CD4-positive, alpha-beta T cell treated with Interleukin-6 at 100 ng/mL for 8 hours (primary cell): ENCODE data around the gene PLA2G5.
"Not testable (repeated sequence)": the region's sequence is repeated elsewhere in the genome, so short reads cannot be mapped to it uniquely, and the experiment has no call there.

Experiments used
- DNase-seq: peaks from one replicate; pipeline ENCODE4 v3.0.0-alpha.2; 2020; ENCODE audit warnings: mixed read lengths, low spot score

The PLA2G5 gene

GRCh38 chr1:20069874-20070273 lies at the start of gene PLA2G5:
Gene PLA2G5, plus strand, starts transcription at chr1:20070194. Its CDS starts 14,637 bp downstream, at chr1:20084831.
- no peak for DNase-seq

GRCh38 chr1:20028125-20028524 lies 41.9 kb upstream of the PLA2G5 start:
- DNase-seq, result no peak

GRCh38 chr1:20028726-20029125 lies 41.3 kb upstream of the PLA2G5 start:
- no peak for DNase-seq

- DNase-seq, result no peak
These were observed 40.6 kb upstream of the PLA2G5 start for GRCh38 chr1:20029178-20029912.

- not testable (repeated sequence) for DNase-seq
These were observed 39.4 kb upstream of the PLA2G5 start for GRCh38 chr1:20030436-20031151.

GRCh38 chr1:20031161-20031560 lies 38.8 kb upstream of the PLA2G5 start:
- DNase-seq, result no peak

- DNase-seq, result no peak
These were observed 38.2 kb upstream of the PLA2G5 start for GRCh38 chr1:20031836-20032235.

- DNase-seq, result no peak
These were observed 37.6 kb upstream of the PLA2G5 start for GRCh38 chr1:20032425-20032824.

- DNase-seq, result no peak
These were observed 36.6 kb upstream of the PLA2G5 start for GRCh38 chr1:20033420-20033819.

GRCh38 chr1:20035114-20035513 lies 34.9 kb upstream of the PLA2G5 start:
- DNase-seq, result no peak

- DNase-seq, result no peak
These were observed 32.1 kb upstream of the PLA2G5 start for GRCh38 chr1:20037877-20038276.

GRCh38 chr1:20047096-20047495 lies 22.9 kb upstream of the PLA2G5 start:
- no peak for DNase-seq

- no peak for DNase-seq
These were observed 21.4 kb upstream of the PLA2G5 start for GRCh38 chr1:20048563-20048962.

- DNase-seq, result not testable (repeated sequence)
These were observed 20.8 kb upstream of the PLA2G5 start for GRCh38 chr1:20049056-20049798.

GRCh38 chr1:20051218-20051829 lies 18.7 kb upstream of the PLA2G5 start:
- DNase-seq, result no peak

- no peak for DNase-seq
These were observed 17.6 kb upstream of the PLA2G5 start for GRCh38 chr1:20052386-20052785.

GRCh38 chr1:20057886-20058420 lies 12.0 kb upstream of the PLA2G5 start:
- DNase-seq, result no peak

- peak; percentile 44 for DNase-seq
These were observed 11.5 kb upstream of the PLA2G5 start for GRCh38 chr1:20058531-20058930.

GRCh38 chr1:20059847-20060246 lies 10.1 kb upstream of the PLA2G5 start:
- no peak for DNase-seq

- not testable (repeated sequence) for DNase-seq
These were observed 9.2 kb upstream of the PLA2G5 start for GRCh38 chr1:20060791-20061190.

GRCh38 chr1:20061866-20062265 lies 8.1 kb upstream of the PLA2G5 start:
- no peak for DNase-seq

- no peak for DNase-seq
These were observed 6.1 kb upstream of the PLA2G5 start for GRCh38 chr1:20063861-20064292.
